ENCODE measurements around the gene MCTP2. TPM values are rescaled to one million over a fixed set of nuclear protein-coding genes. Genes with fewer than 3 reads are reported as not detected.

The MCTP2 gene
- total RNA-seq, 1 experiment from 2014 or later, result 0.15 TPM

DNA sequence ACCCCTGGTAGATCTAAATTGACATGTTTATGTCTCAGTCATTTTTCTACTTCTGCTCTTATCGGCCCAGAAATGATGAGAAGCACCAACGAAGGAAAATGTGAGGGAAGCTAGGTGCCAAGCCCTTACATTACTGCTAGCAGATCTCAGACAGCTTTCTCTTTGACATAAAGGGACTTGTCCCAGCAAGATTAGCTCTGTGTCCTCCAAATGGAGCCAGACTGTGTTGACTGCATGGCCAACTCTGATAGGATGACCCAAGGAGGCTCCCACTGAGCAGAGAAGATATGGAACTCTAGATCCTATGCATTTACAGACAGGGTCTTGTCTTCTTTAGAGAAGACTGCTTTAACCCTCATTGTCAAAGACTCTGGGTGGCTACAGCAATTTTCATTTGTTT, 2.8 kb upstream of the MCTP2 start:
- ChIA-PET CTCF (no interaction called here), POLR2A (no interaction called here)
- ATAC-seq (no peak), DNase-seq (ENCODE audit: low read depth, low spot score) (no peak)
- H3K9me3 ChIP-seq (ENCODE audit: control insufficient read depth, insufficient read depth, low read depth, low read length), result no peaks in the 10 kb centered on the region
- intact Hi-C loops (cut with micrococcal nuclease; ENCODE audit: unreplicated experiment) (no loop called here), in situ Hi-C loops (cut with HindIII; ENCODE audit: low pct_unique_long_range_greater_than_20kb, low sequenced_read_pairs) (no loop called here)
- no peak overlapping the region for H3K27ac ChIP-seq (ENCODE audit: low read length)
- peaks cover 8% of the 10 kb centered on the region for H3K27me3 ChIP-seq (ENCODE audit: control insufficient read depth, insufficient read depth, low read length)
- H3K4me3 ChIP-seq (ENCODE audit: low read depth in 2 of 2, low read length in 2 of 2), result no peak overlapping the region
- peaks cover 5% of the 10 kb centered on the region; the same call in 1 of the 2 replicates for H3K4me1 ChIP-seq (ENCODE audit: control insufficient read depth, insufficient read depth, low read length)
- no peaks in the 10 kb centered on the region for H3K36me3 ChIP-seq (ENCODE audit: control insufficient read depth, insufficient read depth, low read length)
- BruUV-seq (replicated peaks), result no TSS peak
- TF ChIP-seq, protein P1, sequence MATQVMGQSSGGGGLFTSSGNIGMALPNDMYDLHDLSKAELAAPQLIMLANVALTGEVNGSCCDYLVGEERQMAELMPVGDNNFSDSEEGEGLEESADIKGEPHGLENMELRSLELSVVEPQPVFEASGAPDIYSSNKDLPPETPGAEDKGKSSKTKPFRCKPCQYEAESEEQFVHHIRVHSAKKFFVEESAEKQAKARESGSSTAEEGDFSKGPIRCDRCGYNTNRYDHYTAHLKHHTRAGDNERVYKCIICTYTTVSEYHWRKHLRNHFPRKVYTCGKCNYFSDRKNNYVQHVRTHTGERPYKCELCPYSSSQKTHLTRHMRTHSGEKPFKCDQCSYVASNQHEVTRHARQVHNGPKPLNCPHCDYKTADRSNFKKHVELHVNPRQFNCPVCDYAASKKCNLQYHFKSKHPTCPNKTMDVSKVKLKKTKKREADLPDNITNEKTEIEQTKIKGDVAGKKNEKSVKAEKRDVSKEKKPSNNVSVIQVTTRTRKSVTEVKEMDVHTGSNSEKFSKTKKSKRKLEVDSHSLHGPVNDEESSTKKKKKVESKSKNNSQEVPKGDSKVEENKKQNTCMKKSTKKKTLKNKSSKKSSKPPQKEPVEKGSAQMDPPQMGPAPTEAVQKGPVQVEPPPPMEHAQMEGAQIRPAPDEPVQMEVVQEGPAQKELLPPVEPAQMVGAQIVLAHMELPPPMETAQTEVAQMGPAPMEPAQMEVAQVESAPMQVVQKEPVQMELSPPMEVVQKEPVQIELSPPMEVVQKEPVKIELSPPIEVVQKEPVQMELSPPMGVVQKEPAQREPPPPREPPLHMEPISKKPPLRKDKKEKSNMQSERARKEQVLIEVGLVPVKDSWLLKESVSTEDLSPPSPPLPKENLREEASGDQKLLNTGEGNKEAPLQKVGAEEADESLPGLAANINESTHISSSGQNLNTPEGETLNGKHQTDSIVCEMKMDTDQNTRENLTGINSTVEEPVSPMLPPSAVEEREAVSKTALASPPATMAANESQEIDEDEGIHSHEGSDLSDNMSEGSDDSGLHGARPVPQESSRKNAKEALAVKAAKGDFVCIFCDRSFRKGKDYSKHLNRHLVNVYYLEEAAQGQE (IDR thresholded peaks at IDR 0.05; ENCODE audit: insufficient read depth in 1 of 2, low read depth in 2 of 2, low read length in 1 of 2), result no peak
- TF ChIP-seq POLR2AphosphoS5 (IDR thresholded peaks at IDR 0.05; ENCODE audit: low read depth, low read length) (no peak), TCF7L2 (IDR thresholded peaks at IDR 0.05; ENCODE audit: low read depth, low read length) (no peak), SIN3A (IDR thresholded peaks at IDR 0.05; ENCODE audit: borderline replicate concordance, insufficient read depth, low read depth, low read length) (no peak)
- TF ChIP-seq, protein P2, sequence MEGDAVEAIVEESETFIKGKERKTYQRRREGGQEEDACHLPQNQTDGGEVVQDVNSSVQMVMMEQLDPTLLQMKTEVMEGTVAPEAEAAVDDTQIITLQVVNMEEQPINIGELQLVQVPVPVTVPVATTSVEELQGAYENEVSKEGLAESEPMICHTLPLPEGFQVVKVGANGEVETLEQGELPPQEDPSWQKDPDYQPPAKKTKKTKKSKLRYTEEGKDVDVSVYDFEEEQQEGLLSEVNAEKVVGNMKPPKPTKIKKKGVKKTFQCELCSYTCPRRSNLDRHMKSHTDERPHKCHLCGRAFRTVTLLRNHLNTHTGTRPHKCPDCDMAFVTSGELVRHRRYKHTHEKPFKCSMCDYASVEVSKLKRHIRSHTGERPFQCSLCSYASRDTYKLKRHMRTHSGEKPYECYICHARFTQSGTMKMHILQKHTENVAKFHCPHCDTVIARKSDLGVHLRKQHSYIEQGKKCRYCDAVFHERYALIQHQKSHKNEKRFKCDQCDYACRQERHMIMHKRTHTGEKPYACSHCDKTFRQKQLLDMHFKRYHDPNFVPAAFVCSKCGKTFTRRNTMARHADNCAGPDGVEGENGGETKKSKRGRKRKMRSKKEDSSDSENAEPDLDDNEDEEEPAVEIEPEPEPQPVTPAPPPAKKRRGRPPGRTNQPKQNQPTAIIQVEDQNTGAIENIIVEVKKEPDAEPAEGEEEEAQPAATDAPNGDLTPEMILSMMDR (IDR thresholded peaks at IDR 0.05), result no peak

DNA sequence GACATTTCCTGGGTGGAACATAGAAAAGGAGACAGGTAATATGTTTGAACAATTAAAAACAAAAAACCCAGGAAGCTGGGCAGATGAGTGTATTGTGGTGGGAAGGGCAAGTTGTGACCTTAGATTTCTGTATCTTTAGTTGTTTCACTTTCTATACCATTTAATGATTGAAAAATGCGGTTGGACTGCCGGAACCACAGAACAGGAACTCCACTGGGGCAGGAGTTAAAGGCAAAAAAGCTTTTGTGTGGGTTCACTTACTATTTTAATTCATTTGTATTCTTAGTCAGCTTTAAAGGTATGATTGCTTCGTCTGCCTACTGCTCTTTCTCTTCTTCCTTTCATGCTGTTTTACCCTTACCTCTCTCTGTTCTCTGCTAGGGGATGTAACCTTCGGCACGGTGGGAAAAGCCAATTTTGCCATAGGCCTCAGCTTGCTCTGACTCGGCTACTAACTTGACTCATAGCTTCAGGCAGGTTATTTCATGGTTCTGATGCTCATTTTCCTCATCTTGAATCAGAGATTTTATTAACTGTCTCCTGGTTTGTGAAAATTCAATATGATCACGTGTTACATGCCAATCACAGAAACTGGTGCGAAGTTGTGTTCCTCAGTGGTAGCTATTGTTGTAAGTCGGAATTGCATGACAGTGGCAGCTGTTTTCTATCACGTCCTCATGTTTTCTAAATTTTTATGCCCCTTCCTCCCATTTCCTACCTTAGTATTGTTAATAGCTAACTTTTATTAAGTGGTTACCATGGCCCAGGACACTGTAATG, 1.6 kb upstream of the MCTP2 start:
- H3K4me1 ChIP-seq (ENCODE audit: control insufficient read depth, insufficient read depth, low read length), result peaks cover 5% of the 10 kb centered on the region; the same call in 1 of the 2 replicates
- no peaks in the 10 kb centered on the region for H3K9me3 ChIP-seq (ENCODE audit: control insufficient read depth, insufficient read depth, low read depth, low read length)
- BruUV-seq (replicated peaks), result no TSS peak
- intact Hi-C loops (cut with micrococcal nuclease; ENCODE audit: unreplicated experiment) (no loop called here), in situ Hi-C loops (cut with HindIII; ENCODE audit: low pct_unique_long_range_greater_than_20kb, low sequenced_read_pairs) (no loop called here)
- H3K4me3 ChIP-seq (ENCODE audit: low read depth in 2 of 2, low read length in 2 of 2), result no peak overlapping the region
- ChIA-PET POLR2A (interaction anchor here (0.6 kb wide), 1 partner anchor 955 kb away, joined by 17 read pairs; no protein-coding TSS in a partner anchor), CTCF (no interaction called here)
- no peak overlapping the region for H3K27ac ChIP-seq (ENCODE audit: low read length)
- TF ChIP-seq, protein P2 (IDR thresholded peaks at IDR 0.05), result no peak
- no peak for TF ChIP-seq SIN3A (IDR thresholded peaks at IDR 0.05; ENCODE audit: borderline replicate concordance, insufficient read depth, low read depth, low read length)
- DNase-seq (ENCODE audit: low read depth, low spot score) (no peak), ATAC-seq (no peak)
- no peaks in the 10 kb centered on the region for H3K36me3 ChIP-seq (ENCODE audit: control insufficient read depth, insufficient read depth, low read length)
- peaks cover 8% of the 10 kb centered on the region for H3K27me3 ChIP-seq (ENCODE audit: control insufficient read depth, insufficient read depth, low read length)

Data from Panc1 (cell line).